ENCODE data around the gene USP25. TPM values are rescaled to one million over a fixed set of nuclear protein-coding genes. Genes with fewer than 3 reads are reported as not detected.

Gene USP25
- total and polyA plus RNA-seq, 10 donors, result 9.3 to 62.2 (median 48.2) TPM

DNA sequence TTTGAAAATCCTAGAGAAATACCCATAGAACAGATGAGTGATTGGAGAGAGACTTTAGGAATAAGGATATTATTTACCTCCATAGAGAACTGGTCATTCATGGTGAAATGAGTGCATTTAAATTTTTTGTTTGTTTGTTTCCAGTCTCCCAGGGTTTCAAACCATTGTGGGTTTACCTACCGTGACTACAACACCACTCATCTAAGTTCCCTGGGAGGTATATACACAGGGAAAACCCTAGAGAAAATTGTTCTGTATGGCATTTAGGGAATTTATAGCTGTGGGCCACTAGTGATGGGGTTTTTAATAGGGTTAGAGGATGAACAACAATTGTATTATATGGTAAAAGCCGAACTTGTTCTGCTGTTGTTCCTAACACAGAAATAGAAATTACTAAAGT is 109.2 kb downstream of the USP25 start:
- no peaks in the 10 kb centered on the region for H3K27me3 ChIP-seq (replicated peaks in 1 of 7)
- H3K4me1 ChIP-seq, result no peaks in the 10 kb centered on the region
- no peak overlapping the region for H3K27ac ChIP-seq
- TF ChIP-seq POLR2AphosphoS5 (IDR thresholded peaks at IDR 0.05) (no peak), POLR2A (IDR thresholded peaks at IDR 0.05) (no peak)
- TF ChIP-seq, protein P1, sequence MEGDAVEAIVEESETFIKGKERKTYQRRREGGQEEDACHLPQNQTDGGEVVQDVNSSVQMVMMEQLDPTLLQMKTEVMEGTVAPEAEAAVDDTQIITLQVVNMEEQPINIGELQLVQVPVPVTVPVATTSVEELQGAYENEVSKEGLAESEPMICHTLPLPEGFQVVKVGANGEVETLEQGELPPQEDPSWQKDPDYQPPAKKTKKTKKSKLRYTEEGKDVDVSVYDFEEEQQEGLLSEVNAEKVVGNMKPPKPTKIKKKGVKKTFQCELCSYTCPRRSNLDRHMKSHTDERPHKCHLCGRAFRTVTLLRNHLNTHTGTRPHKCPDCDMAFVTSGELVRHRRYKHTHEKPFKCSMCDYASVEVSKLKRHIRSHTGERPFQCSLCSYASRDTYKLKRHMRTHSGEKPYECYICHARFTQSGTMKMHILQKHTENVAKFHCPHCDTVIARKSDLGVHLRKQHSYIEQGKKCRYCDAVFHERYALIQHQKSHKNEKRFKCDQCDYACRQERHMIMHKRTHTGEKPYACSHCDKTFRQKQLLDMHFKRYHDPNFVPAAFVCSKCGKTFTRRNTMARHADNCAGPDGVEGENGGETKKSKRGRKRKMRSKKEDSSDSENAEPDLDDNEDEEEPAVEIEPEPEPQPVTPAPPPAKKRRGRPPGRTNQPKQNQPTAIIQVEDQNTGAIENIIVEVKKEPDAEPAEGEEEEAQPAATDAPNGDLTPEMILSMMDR (IDR thresholded peaks at IDR 0.05 in 8 of 11, conservative IDR thresholded peaks at IDR 0.05 in 3 of 11), result no peak
- peaks cover 0 to 92% (median 28%) of the 10 kb centered on the region in 6 donors for H3K36me3 ChIP-seq
- 96 to 99% (median 97%) methylated on average over 2 of the region's 2 CpGs for WGBS, 5 donors
- H3K4me3 ChIP-seq, result no peak overlapping the region
- DNase-seq, result no peak
- intact Hi-C loops (cut with DNase I; ENCODE audit: low total_unique reads), result no loop called here
- H3K9me3 ChIP-seq, result no peaks in the 10 kb centered on the region

DNA sequence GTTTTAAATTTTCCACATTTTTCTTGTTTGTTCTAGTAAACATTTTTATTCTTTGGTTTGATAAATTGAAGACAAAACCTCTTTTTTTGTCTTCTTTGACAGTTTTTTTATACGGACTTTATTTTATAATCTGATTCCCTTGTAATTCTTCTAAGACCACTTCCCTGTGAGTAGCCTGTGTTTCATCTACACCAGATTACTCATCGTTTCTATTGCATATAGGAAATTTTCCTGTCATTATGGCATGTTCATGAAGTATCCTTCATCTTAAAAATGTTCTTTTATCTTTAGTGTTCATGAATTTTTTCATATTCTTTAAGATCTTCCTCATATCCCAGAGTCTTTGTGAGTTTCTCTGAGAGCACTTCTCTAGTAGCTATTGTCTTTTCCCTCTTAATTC is 109.8 kb downstream of the USP25 start:
- Histone ChIP-seq H3K36me3 (peaks cover 0 to 89% (median 25%) of the 10 kb centered on the region in 6 donors), H3K4me1 (no peaks in the 10 kb centered on the region), H3K9me3 (no peaks in the 10 kb centered on the region), H3K4me3 (no peak overlapping the region), H3K27me3 (replicated peaks in 1 of 7) (no peaks in the 10 kb centered on the region), H3K27ac (no peak overlapping the region)
- intact Hi-C loops (cut with DNase I; ENCODE audit: low total_unique reads), result no loop called here
- TF ChIP-seq POLR2AphosphoS5 (IDR thresholded peaks at IDR 0.05) (no peak), POLR2A (IDR thresholded peaks at IDR 0.05) (no peak)
- TF ChIP-seq, protein P1 (IDR thresholded peaks at IDR 0.05 in 8 of 11, conservative IDR thresholded peaks at IDR 0.05 in 3 of 11), result no peak
- WGBS, 5 donors, result 90 to 96% (median 91%) methylated on average over 2 of the region's 2 CpGs
- DNase-seq, result no peak

DNA sequence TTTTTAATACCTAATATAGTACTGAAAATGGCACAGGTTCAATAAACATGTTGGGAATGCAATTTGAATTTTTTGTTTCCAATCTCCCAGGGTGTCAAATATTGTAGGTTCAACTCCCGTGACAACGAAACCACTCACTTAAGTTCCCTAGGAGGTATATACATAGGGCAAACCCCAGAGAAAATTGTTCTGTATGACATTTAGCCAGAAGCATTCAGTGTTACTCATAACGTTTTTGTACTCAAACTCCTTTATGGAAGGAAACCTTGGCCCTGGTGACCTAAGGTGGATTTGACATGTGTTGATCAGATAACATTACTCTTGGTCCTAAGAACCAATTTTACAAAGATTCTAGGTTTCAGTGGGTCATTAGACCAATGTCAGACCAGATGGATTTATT is 110.6 kb downstream of the USP25 start:
- Histone ChIP-seq H3K36me3 (peaks cover 0 to 81% (median 23%) of the 10 kb centered on the region in 6 donors), H3K27ac (no peak overlapping the region), H3K4me3 (no peak overlapping the region), H3K27me3 (replicated peaks in 1 of 7) (no peaks in the 10 kb centered on the region), H3K9me3 (no peaks in the 10 kb centered on the region), H3K4me1 (no peaks in the 10 kb centered on the region)
- intact Hi-C loops (cut with DNase I; ENCODE audit: low total_unique reads), result no loop called here
- WGBS, 5 donors, result 82 to 92% (median 90%) methylated on average over 3 of the region's 3 CpGs
- no peak for DNase-seq
- TF ChIP-seq, protein P1 (IDR thresholded peaks at IDR 0.05 in 8 of 11, conservative IDR thresholded peaks at IDR 0.05 in 3 of 11), result no peak
- TF ChIP-seq POLR2AphosphoS5 (IDR thresholded peaks at IDR 0.05) (no peak), POLR2A (IDR thresholded peaks at IDR 0.05) (no peak)

DNA sequence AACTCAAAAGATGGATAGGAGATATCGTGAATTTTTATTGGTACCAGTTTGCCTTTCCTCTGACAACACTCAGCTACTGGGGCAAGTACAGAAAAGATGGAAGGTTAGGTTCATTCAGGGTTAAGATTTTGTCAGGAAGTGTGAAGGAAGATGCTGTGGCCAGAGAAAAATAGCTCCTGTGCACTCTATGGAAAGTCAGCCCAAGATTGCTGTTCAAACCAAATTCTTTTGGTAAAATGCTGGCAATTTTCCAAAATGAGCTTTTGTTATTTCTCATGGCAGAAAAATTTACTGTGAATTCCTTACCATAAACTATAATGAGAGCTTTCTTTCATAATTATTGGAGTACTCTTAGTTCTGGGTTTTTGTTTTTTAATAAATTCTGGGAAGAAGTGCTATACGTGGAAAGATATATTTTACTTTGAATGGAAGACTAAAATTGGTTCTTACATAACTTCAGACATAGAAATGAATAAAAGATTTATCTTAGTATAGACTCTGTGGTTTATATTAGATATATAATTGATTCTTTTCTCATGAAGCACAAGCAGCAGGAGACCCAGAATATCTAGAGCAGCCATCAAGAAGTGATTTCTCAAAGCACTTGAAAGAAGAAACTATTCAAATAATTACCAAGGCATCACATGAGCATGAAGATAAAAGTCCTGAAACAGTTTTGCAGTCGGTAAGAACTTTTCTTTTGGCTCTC is 112.2 kb downstream of the USP25 start:
- intact Hi-C loops (cut with DNase I; ENCODE audit: low total_unique reads), result no loop called here

More for the DNA sequence above, 112.2 kb downstream of the USP25 start:
- H3K36me3 ChIP-seq, result peaks cover 0 to 79% (median 21%) of the 10 kb centered on the region in 6 donors
- no peak for TF ChIP-seq POLR2A (IDR thresholded peaks at IDR 0.05)
- TF ChIP-seq, protein P1 (IDR thresholded peaks at IDR 0.05 in 8 of 11, conservative IDR thresholded peaks at IDR 0.05 in 3 of 11), result no peak
- no peak for TF ChIP-seq POLR2AphosphoS5 (IDR thresholded peaks at IDR 0.05)
- H3K9me3 ChIP-seq, result no peaks in the 10 kb centered on the region
- 84 to 92% (median 91%) methylated on average over 3 of the region's 3 CpGs for whole genome bisulfite sequencing, 5 donors
- no peak for DNase-seq
- no peaks in the 10 kb centered on the region for H3K27me3 ChIP-seq (replicated peaks in 1 of 7)
- H3K4me1 ChIP-seq, result no peaks in the 10 kb centered on the region
- no peak overlapping the region for H3K27ac ChIP-seq
- H3K4me3 ChIP-seq, result no peak overlapping the region
